HepG2 (cell line): ENCODE results near the gene NBL1. TPM values are rescaled to one million over a fixed set of nuclear protein-coding genes. Genes with fewer than 3 reads are reported as not detected.
A peak's percentile ranks its signal among the peaks of the same experiment; 100 is the strongest.

Experiments
- ATF6 ChIP-seq: sonication (generic); formaldehyde crosslinking; conservative IDR thresholded peaks from 2 replicates; pipeline ENCODE4 v1.4.0; 2020; ENCODE audit warnings: missing genetic modification reagents
- GLI4 ChIP-seq: sonication (generic); formaldehyde crosslinking; IDR thresholded peaks from 2 replicates; pipeline ENCODE4 v1.5.1; 2020; ENCODE audit warnings: missing genetic modification reagents, mild to moderate bottlenecking, moderate library complexity, borderline replicate concordance
- HDAC1 ChIP-seq: sonication (generic); formaldehyde crosslinking; IDR thresholded peaks from 2 replicates; pipeline ENCODE4 v1.5.1; 2020; ENCODE audit warnings: mild to moderate bottlenecking, missing genetic modification reagents
- HES4 ChIP-seq: sonication (generic); formaldehyde crosslinking; IDR thresholded peaks from 2 replicates; pipeline ENCODE4 v1.9.0; 2021; ENCODE audit warnings: mild to moderate bottlenecking, missing genetic modification reagents, borderline replicate concordance
- MATR3 ChIP-seq: sonication (generic); formaldehyde crosslinking; IDR thresholded peaks from 2 replicates; pipeline ENCODE4 v1.4.0; 2020; ENCODE audit warnings: missing genetic modification reagents
- MEIS1 ChIP-seq: sonication (generic); formaldehyde crosslinking; IDR thresholded peaks from 2 replicates; pipeline ENCODE4 v1.9.0; 2021; ENCODE audit warnings: mild to moderate bottlenecking, missing genetic modification reagents, moderate library complexity, borderline replicate concordance
- NFE2L2 ChIP-seq: fragments of 150-350 bp; IDR thresholded peaks from 2 replicates; pipeline ENCODE4 v1.6.1; 2014; ENCODE audit warnings: low read length
- SSRP1 ChIP-seq: IDR thresholded peaks from 2 replicates; pipeline ENCODE4 v1.6.1; 2016; ENCODE audit warnings: control low read depth
- TP53 ChIP-seq: sonication (generic); formaldehyde crosslinking; conservative IDR thresholded peaks from 2 replicates; pipeline ENCODE4 v1.4.0; 2020; ENCODE audit warnings: missing genetic modification reagents
- ZBED4 ChIP-seq: sonication (generic); formaldehyde crosslinking; IDR thresholded peaks from 2 replicates; pipeline ENCODE4 v1.4.0; 2020; ENCODE audit warnings: missing genetic modification reagents, borderline replicate concordance
- ZHX2 ChIP-seq, 2 experiments: sonication (generic) in 1 of 2; formaldehyde crosslinking in 1 of 2; IDR thresholded peaks; 2 replicates each; pipeline versions ENCODE4 v1.6.1 to v1.9.0; 2014 to 2022; ENCODE audit warnings: antibody characterized with exemption in 1 of 2, borderline replicate concordance in 1 of 2, inconsistent platforms in 1 of 2, low read depth in 1 of 2, missing genetic modification reagents in 1 of 2
- ZNF232 ChIP-seq: sonication (generic); formaldehyde crosslinking; IDR thresholded peaks from 2 replicates; pipeline ENCODE4 v1.4.0; 2020; ENCODE audit warnings: missing genetic modification reagents, borderline replicate concordance
- ZNF350 ChIP-seq: sonication (generic); formaldehyde crosslinking; IDR thresholded peaks from 2 replicates; pipeline ENCODE4 v1.4.0; 2020; ENCODE audit warnings: mild to moderate bottlenecking, low read depth, missing genetic modification reagents, borderline replicate concordance
- ZNF354B ChIP-seq: sonication (generic); formaldehyde crosslinking; IDR thresholded peaks from 2 replicates; pipeline ENCODE4 v1.8.0; 2022; ENCODE audit warnings: mild to moderate bottlenecking, missing genetic modification reagents
- ZNF510 ChIP-seq: sonication (generic); formaldehyde crosslinking; IDR thresholded peaks from 2 replicates; pipeline ENCODE4 v1.4.0; 2020; ENCODE audit warnings: low read depth, mild to moderate bottlenecking, missing genetic modification reagents
- ZNF816 ChIP-seq: sonication (generic); formaldehyde crosslinking; IDR thresholded peaks from 2 replicates; pipeline ENCODE4 v1.8.0; 2022; ENCODE audit warnings: missing genetic modification reagents, mild to moderate bottlenecking, borderline replicate concordance
- polyA plus RNA-seq, 8 experiments: library from polyadenylated mRNA; depleted of rRNA in 3 of 8; stranded (reverse) in 7 of 8; unstranded in 1 of 8; fragments of >200 nt; fragmentation: Illumina TruSeq in 4 of 8; extraction: Trizol in 4 of 8; gene quantifications; 2 replicates each; pipeline versions ENCODE4 v1.2.1 to v1.2.3, GENCODE V29; 2011 to 2016; ENCODE audit warnings: low read depth in 4 of 8, missing spikeins in 1 of 8, mixed read lengths in 1 of 8; ENCODE audit not compliant: insufficient read depth in 1 of 8
- total RNA-seq, 5 experiments: library from RNA; depleted of rRNA; stranded (reverse); fragments of >200 nt; fragmentation: Illumina TruSeq; extraction: Trizol; gene quantifications; 2 replicates each; pipeline ENCODE4 v1.2.3, GENCODE V29; 2016; ENCODE audit warnings: low read depth in 1 of 5

Gene NBL1
- total and polyA plus RNA-seq, 2 of the 13 experiments (the other 11 are each of a cell fraction or from before 2014, with no cell fraction given), result 2.7 to 13.8 TPM

GRCh38 chr1:19596714-19597495, 47.2 kb upstream of the NBL1 start (continued):
- TF ChIP-seq MEIS1 (CRISPR knock-in tag) (peak; percentile 93), ZNF232 (CRISPR knock-in tag) (peak; percentile 60; the same call in 1 of the 2 replicates), ZHX2 (IDR thresholded peaks at IDR 0.05; ENCODE audit: low read depth) (no peak), ZHX2 (CRISPR knock-in tag; IDR thresholded peaks at IDR 0.05; ENCODE audit: borderline replicate concordance) (0 out of 2 replicates have a peak, but pooled peaks have one; percentile 10), TP53 (CRISPR knock-in tag) (no peak), ZNF350 (CRISPR knock-in tag) (peak; percentile 51; the same call in 1 of the 2 replicates), MATR3 (no peak), NFE2L2 (no peak), GLI4 (CRISPR knock-in tag) (no peak), ZBED4 (CRISPR knock-in tag) (no peak), SSRP1 (CRISPR knock-in tag) (no peak), ATF6 (CRISPR knock-in tag) (no peak), HES4 (CRISPR knock-in tag) (no peak; the same call in 1 of the 2 replicates), ZNF510 (CRISPR knock-in tag) (0 out of 2 replicates have a peak, but pooled peaks have one; percentile 50), ZNF816 (0 out of 2 replicates have a peak, but pooled peaks have one; percentile 86), ZNF354B (CRISPR knock-in tag) (no peak), HDAC1 (peak; percentile 78)
